GM10266 (cell line): Measurements from ENCODE around the gene DDX60.

Experiments
- DNase-seq: peaks from one replicate; pipeline ENCODE4 v3.0.0; 2012; ENCODE audit errors: extremely low spot score
- CTCF ChIP-seq: IDR thresholded peaks from 2 replicates; pipeline ENCODE4 v1.5.1; 2012; ENCODE audit warnings: mild to moderate bottlenecking, low read depth; ENCODE audit not compliant: control insufficient read depth, insufficient read depth; ENCODE audit errors: missing control alignments

DDX60 gene

GRCh38 chr4:168269896-168270295 lies 48.7 kb downstream of the DDX60 start:
- TF ChIP-seq CTCF: no peak
- DNase-seq: no peak

GRCh38 chr4:168265327-168265726 lies 53.2 kb downstream of the DDX60 start:
- no peak for DNase-seq
- no peak for TF ChIP-seq CTCF

- TF ChIP-seq CTCF: no peak
- DNase-seq: no peak
Observed at GRCh38 chr4:168264903-168265302, 53.6 kb downstream of the DDX60 start.

GRCh38 chr4:168263039-168263438 lies 55.5 kb downstream of the DDX60 start:
- no peak for TF ChIP-seq CTCF
- DNase-seq: no peak

- DNase-seq: no peak
- no peak for TF ChIP-seq CTCF
Observed at GRCh38 chr4:168259096-168259495, 59.5 kb downstream of the DDX60 start.

- TF ChIP-seq CTCF: no peak
- no peak for DNase-seq
Observed at GRCh38 chr4:168257768-168258167, 60.8 kb downstream of the DDX60 start.

- DNase-seq: no peak
- no peak for TF ChIP-seq CTCF
Observed at GRCh38 chr4:168248176-168248710, 70.3 kb downstream of the DDX60 start.
